HCT116 (cell line): ENCODE measurements around the gene RPS15A. TPM values are rescaled to one million over a fixed set of nuclear protein-coding genes. Genes with fewer than 3 reads are reported as not detected.

ENCODE experiments used
- total RNA-seq: library from RNA; stranded (reverse); gene quantifications from one replicate; pipeline ENCODE4 v1.2.1, GENCODE V29; 2021; ENCODE audit not compliant: unreplicated experiment

The RPS15A gene
- total RNA-seq, 1 experiment from 2014 or later: 1,686 TPM

Other genes starting within 250 kb of the RPS15A start
- gene NOMO2, start 228.2 kb downstream of the RPS15A start, total RNA-seq: 110 TPM
- 197 TPM for gene ARL6IP1, start 11.2 kb upstream of the RPS15A start, total RNA-seq
- gene SMG1, start 136.1 kb upstream of the RPS15A start, total RNA-seq: 72.7 TPM
- 5.2 TPM for gene TMC7, start 193.6 kb upstream of the RPS15A start, total RNA-seq